ENCODE measurements around the gene C14orf132.

DNA sequence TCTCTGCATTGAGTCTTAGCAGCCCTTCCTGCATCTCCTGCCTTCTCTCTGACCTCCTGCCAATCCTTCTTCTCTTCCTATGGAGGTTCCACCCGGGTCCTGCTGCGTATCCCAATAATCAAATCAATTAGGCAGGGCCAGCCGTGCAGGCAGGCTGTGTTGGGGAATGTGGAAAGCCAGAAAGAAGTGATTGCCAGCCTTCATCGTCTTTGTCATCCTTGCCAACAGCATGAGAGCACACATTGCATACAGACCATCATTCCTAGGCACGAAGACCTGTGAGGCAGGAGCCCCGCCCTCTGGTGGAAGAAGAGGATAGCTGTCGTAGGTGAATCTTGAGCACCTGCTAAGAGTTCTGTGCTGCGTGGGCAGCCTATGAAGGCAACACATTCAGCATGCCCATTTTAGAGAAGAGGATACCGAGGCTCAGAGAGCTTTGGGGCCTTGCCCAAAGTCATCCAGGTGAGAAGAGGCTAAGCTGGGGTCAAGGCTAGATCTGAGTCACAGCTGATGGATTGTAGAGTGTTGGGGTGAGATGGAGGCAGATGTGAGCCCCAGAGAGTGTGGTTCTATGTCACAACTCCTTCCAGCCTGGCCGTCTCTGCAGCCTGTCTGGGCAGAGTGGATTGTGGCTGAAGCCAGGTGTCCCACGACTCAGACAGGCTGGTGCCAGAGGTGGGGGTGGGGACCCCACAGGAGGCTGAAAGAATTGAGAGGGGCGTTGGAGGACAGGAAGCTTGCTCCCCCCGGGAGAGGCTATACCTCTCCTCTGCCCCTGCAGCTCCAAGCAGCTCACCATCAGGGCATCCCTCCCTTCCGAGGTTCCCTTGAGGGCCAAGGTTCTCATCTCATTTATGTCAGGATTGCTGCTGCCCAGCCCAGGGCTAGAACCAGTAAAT, 12.7 kb downstream of the C14orf132 start:
- no peak for TF ChIP-seq POLR2A (IDR thresholded peaks at IDR 0.05)
- TF ChIP-seq, protein P1, sequence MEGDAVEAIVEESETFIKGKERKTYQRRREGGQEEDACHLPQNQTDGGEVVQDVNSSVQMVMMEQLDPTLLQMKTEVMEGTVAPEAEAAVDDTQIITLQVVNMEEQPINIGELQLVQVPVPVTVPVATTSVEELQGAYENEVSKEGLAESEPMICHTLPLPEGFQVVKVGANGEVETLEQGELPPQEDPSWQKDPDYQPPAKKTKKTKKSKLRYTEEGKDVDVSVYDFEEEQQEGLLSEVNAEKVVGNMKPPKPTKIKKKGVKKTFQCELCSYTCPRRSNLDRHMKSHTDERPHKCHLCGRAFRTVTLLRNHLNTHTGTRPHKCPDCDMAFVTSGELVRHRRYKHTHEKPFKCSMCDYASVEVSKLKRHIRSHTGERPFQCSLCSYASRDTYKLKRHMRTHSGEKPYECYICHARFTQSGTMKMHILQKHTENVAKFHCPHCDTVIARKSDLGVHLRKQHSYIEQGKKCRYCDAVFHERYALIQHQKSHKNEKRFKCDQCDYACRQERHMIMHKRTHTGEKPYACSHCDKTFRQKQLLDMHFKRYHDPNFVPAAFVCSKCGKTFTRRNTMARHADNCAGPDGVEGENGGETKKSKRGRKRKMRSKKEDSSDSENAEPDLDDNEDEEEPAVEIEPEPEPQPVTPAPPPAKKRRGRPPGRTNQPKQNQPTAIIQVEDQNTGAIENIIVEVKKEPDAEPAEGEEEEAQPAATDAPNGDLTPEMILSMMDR (IDR thresholded peaks at IDR 0.05) = peak in 5 of 6 experiments; percentile 10 to 57 (median 18)

All from esophagus squamous epithelium (tissue), 4 donors.